Tibial nerve (tissue), 4 donors: ENCODE data around the gene KIAA1586.

Experiments used
- CTCF ChIP-seq, 5 experiments: fragments of 200-600 bp in 3 of 5; fragments of 450-650 bp in 2 of 5; sonication (generic) in 3 of 5; IDR thresholded peaks; one replicate each; pipeline ENCODE4 v1.5.1; 2016 to 2019; ENCODE audit warnings: antibody characterized with exemption in 5 of 5, mild to moderate bottlenecking in 3 of 5, moderate library complexity in 2 of 5
- EP300 ChIP-seq, 2 donors: sonication (generic); formaldehyde crosslinking; IDR thresholded peaks; one replicate each; pipeline ENCODE4 v1.6.1; 2017; ENCODE audit warnings: antibody characterized with exemption in 2 of 2, mild to moderate bottlenecking in 1 of 2
- POLR2A ChIP-seq, 2 donors: fragments of 450-650 bp; IDR thresholded peaks; one replicate each; pipeline ENCODE4 v1.6.1; 2017; ENCODE audit warnings: antibody characterized with exemption in 2 of 2, mild to moderate bottlenecking in 2 of 2, moderate library complexity in 2 of 2

- TF ChIP-seq EP300 (IDR thresholded peaks at IDR 0.05) (no peak), CTCF (IDR thresholded peaks at IDR 0.05) (no peak), POLR2A (IDR thresholded peaks at IDR 0.05) (no peak)
Observed at GRCh38 chr6:57089265-57089664, 42.8 kb downstream of the KIAA1586 start.
